IMR-90 (cell line): Measurements from ENCODE around the gene OSBPL8. TPM values are rescaled to one million over a fixed set of nuclear protein-coding genes. Genes with fewer than 3 reads are reported as not detected.

Experiments used
- ATAC-seq: fragments of 200-7000 bp; cut with Tn5 transposase; 2 replicates; pipeline ENCODE4 v1.9.1; 2020; ENCODE audit warnings: low read depth, mild to moderate bottlenecking, moderate library complexity
- BruUV-seq: library from RNA; stranded (reverse); fragments of 400-500 nt; replicated peaks from 2 replicates; lab custom pipeline; 2021; lab: Mats Ljungman, UMichigan
- CTCF ChIA-PET: fragments of 300-600 bp; formaldehyde crosslinking; extraction: SDS; loops from one replicate; lab custom pipeline; 2021; ENCODE audit warnings: antibody characterized with exemption; lab: Yijun Ruan, JAX
- POLR2A ChIA-PET: fragments of 300-600 bp; sonication (Branson Sonifier 250); formaldehyde crosslinking; loops from one replicate; lab custom pipeline; 2022; ENCODE audit warnings: antibody characterized with exemption; ENCODE audit not compliant: unreplicated experiment; lab: Charles Lee
- DNase-seq: peaks from one replicate; pipeline ENCODE4 v3.0.0; 2013
- H2AFZ ChIP-seq: replicated peaks from 2 replicates; pipeline ENCODE3; 2013; ENCODE audit warnings: low read length, mild to moderate bottlenecking; ENCODE audit not compliant: poor library complexity
- H2AK5ac ChIP-seq: 2 replicates; pipeline ENCODE4 v1.6.1; 2013; ENCODE audit warnings: low read depth, low read length, inconsistent platforms
- H2AK9ac ChIP-seq: replicated peaks from 2 replicates; pipeline ENCODE3; 2013; ENCODE audit warnings: mild to moderate bottlenecking, low read depth, low read length, moderate library complexity; ENCODE audit not compliant: poor library complexity
- H2BK120ac ChIP-seq: 2 replicates; pipeline ENCODE4 v1.6.1; 2013; ENCODE audit warnings: low read depth, low read length, inconsistent platforms
- H2BK15ac ChIP-seq: 3 replicates; pipeline ENCODE4 v1.6.1; 2013; ENCODE audit warnings: low read depth, low read length, inconsistent platforms
- H2BK20ac ChIP-seq: 2 replicates; pipeline ENCODE4 v1.6.1; 2013; ENCODE audit warnings: low read depth, mild to moderate bottlenecking, inconsistent platforms, low read length, moderate library complexity
- H2BK5ac ChIP-seq: 2 replicates; pipeline ENCODE4 v1.6.1; 2013; ENCODE audit warnings: mild to moderate bottlenecking, low read depth, low read length, inconsistent platforms; ENCODE audit not compliant: poor library complexity, severe bottlenecking
- H3K14ac ChIP-seq: replicated peaks from 2 replicates; pipeline ENCODE4 v1.6.1; 2013; ENCODE audit warnings: low read depth, low read length, inconsistent platforms
- H3K18ac ChIP-seq: 2 replicates; pipeline ENCODE4 v1.6.1; 2013; ENCODE audit warnings: low read depth, low read length, control low read depth
- H3K23ac ChIP-seq: 2 replicates; pipeline ENCODE4 v1.6.1; 2013; ENCODE audit warnings: low read depth, low read length, inconsistent platforms
- H3K27ac ChIP-seq: 2 replicates; pipeline ENCODE4 v1.5.1; 2013; ENCODE audit warnings: mild to moderate bottlenecking, control low read depth, low read length; ENCODE audit not compliant: insufficient read depth
- H3K27me3 ChIP-seq: 2 replicates; pipeline ENCODE4 v1.6.1; 2013; ENCODE audit warnings: low read length; ENCODE audit not compliant: control insufficient read depth, insufficient read depth
- H3K36me3 ChIP-seq: 2 replicates; pipeline ENCODE4 v1.6.1; 2013; ENCODE audit warnings: low read length, mixed read lengths; ENCODE audit not compliant: control insufficient read depth, insufficient read depth
- H3K4ac ChIP-seq: 2 replicates; pipeline ENCODE4 v1.6.1; 2013; ENCODE audit warnings: low read depth, low read length, inconsistent platforms
- H3K4me1 ChIP-seq: 2 replicates; pipeline ENCODE4 v1.6.1; 2013; ENCODE audit warnings: low read length, mixed read lengths; ENCODE audit not compliant: control insufficient read depth, insufficient read depth
- H3K4me2 ChIP-seq: 2 replicates; pipeline ENCODE4 v1.6.1; 2013; ENCODE audit warnings: low read depth, mild to moderate bottlenecking, control low read depth, low read length, moderate library complexity
- H3K4me3 ChIP-seq: 2 replicates; pipeline ENCODE4 v1.5.1; 2013; ENCODE audit warnings: low read depth, mild to moderate bottlenecking, control low read depth, low read length, moderate library complexity; ENCODE audit not compliant: insufficient read depth
- H3K56ac ChIP-seq: 2 replicates; pipeline ENCODE4 v1.6.1; 2013; ENCODE audit warnings: low read length, inconsistent platforms; ENCODE audit not compliant: insufficient read depth; ENCODE audit errors: extremely low read depth
- H3K79me1 ChIP-seq, 2 experiments: 2 replicates each; pipeline ENCODE4 v1.6.1; 2013; ENCODE audit warnings: low read length in 2 of 2, inconsistent platforms in 1 of 2, low read depth in 1 of 2
- H3K9ac ChIP-seq: 2 replicates; pipeline ENCODE4 v1.6.1; 2013; ENCODE audit warnings: low read depth, low read length, control low read depth
- H3K9me1 ChIP-seq: 2 replicates; pipeline ENCODE4 v1.6.1; 2013; ENCODE audit warnings: low read length, inconsistent platforms; ENCODE audit not compliant: insufficient read depth
- H3K9me3 ChIP-seq: 2 replicates; pipeline ENCODE4 v1.6.1; 2013; ENCODE audit warnings: low read length; ENCODE audit not compliant: control insufficient read depth, insufficient read depth
- H4K20me1 ChIP-seq: 2 replicates; pipeline ENCODE4 v1.6.1; 2013; ENCODE audit warnings: low read length, inconsistent platforms; ENCODE audit not compliant: insufficient read depth
- H4K5ac ChIP-seq: 2 replicates; pipeline ENCODE4 v1.6.1; 2013; ENCODE audit warnings: mild to moderate bottlenecking, low read depth, low read length, control low read depth
- H4K8ac ChIP-seq, 2 experiments: 2 replicates each; pipeline ENCODE4 v1.6.1; 2013; ENCODE audit warnings: low read depth in 2 of 2, low read length in 2 of 2, control low read depth in 1 of 2, inconsistent platforms in 1 of 2
- H4K91ac ChIP-seq: 2 replicates; pipeline ENCODE4 v1.6.1; 2013; ENCODE audit warnings: low read depth, low read length, inconsistent platforms; ENCODE audit not compliant: insufficient read depth
- MXI1 ChIP-seq: IDR thresholded peaks from 2 replicates; pipeline ENCODE4 v1.6.1; 2012; ENCODE audit warnings: low read depth, mild to moderate bottlenecking, low read length, moderate library complexity, borderline replicate concordance
- WGBS, 2 experiments: methylation state at CpG; one replicate each; pipeline versions ENCODE4 v1.1.5 to v1.1.7; 2013; ENCODE audit warnings: missing lambda C conversion rate in 2 of 2; ENCODE audit not compliant: insufficient read length in 1 of 2; ENCODE audit errors: extremely low coverage in 2 of 2; 5-methylcytosine and 5-hydroxymethylcytosine counted together
- dilution Hi-C: fragments of 300-500 bp; cut with HindIII; formaldehyde crosslinking; loops from one replicate; pipeline ENCODE4 v1.14.3; 2018; ENCODE audit warnings: low sequenced_read_pairs; ENCODE audit not compliant: unreplicated experiment
- in situ Hi-C: fragments of 300-500 bp; cut with MboI; formaldehyde crosslinking; loops from 3 replicates; pipeline ENCODE4 v1.14.3; 2019; ENCODE audit warnings: low sequenced_read_pairs, inconsistent platforms, mixed read lengths
- intact Hi-C: fragments of 100-400 bp; cut with micrococcal nuclease; formaldehyde crosslinking; loops from 2 replicates; pipeline ENCODE4 v1.10.0; 2022
- polyA plus RNA-seq, 3 experiments: library from polyadenylated mRNA; depleted of rRNA; stranded (reverse); fragments of >200 nt; gene quantifications; 2 replicates each; pipeline ENCODE4 v1.2.3, GENCODE V29; 2012; ENCODE audit warnings: low replicate concordance in 1 of 3
- total RNA-seq: library from RNA; depleted of rRNA; stranded (reverse); fragments of >200 nt; gene quantifications from 2 replicates; pipeline ENCODE4 v1.2.3, GENCODE V29; 2012
- TF ChIP-seq, protein P1 (sequence below): conservative IDR thresholded peaks from 2 replicates; pipeline ENCODE4 v1.5.1; 2012; ENCODE audit warnings: mild to moderate bottlenecking, low read depth, low read length, improper control_type of control experiment

Gene OSBPL8
- total and polyA plus RNA-seq, 2 of the 4 experiments (the other 2 are of a cell fraction), result 17.8 to 24.2 TPM

DNA sequence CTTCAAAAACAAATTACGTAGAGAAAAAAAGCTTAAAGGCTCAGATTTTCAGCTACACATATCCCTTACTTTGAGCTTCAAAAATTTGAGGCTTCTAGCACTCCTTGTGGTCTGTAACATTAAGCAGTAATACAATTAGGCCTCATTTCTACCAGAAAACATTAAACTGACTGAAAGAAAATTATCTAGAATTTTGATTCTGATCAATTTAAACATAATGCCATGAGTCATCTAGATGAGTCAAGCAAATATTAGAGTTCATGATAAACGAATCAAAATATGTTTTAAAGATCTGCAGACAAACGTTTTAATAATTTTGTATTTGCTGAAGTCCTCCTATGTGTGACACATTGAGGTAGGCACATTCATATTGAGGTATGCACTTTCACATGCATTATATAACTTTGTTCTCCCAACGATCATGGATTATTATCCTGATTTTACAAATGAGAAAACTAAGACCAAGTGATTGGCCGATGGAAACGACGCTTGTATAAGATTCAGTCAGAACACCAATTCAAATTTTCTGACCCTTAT is 4.3 kb downstream of the OSBPL8 start:
- TF ChIP-seq, protein P1, sequence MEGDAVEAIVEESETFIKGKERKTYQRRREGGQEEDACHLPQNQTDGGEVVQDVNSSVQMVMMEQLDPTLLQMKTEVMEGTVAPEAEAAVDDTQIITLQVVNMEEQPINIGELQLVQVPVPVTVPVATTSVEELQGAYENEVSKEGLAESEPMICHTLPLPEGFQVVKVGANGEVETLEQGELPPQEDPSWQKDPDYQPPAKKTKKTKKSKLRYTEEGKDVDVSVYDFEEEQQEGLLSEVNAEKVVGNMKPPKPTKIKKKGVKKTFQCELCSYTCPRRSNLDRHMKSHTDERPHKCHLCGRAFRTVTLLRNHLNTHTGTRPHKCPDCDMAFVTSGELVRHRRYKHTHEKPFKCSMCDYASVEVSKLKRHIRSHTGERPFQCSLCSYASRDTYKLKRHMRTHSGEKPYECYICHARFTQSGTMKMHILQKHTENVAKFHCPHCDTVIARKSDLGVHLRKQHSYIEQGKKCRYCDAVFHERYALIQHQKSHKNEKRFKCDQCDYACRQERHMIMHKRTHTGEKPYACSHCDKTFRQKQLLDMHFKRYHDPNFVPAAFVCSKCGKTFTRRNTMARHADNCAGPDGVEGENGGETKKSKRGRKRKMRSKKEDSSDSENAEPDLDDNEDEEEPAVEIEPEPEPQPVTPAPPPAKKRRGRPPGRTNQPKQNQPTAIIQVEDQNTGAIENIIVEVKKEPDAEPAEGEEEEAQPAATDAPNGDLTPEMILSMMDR, result peak; percentile 6; the same call in 1 of the 2 replicates
- TF ChIP-seq MXI1, result no peak
- no peak overlapping the region for H3K27ac ChIP-seq
- 0 out of 2 replicates have a peak, but pooled peaks cover 2% of the 10 kb centered on the region for H3K4me1 ChIP-seq
- H2BK120ac ChIP-seq, result no peak overlapping the region
- ChIA-PET POLR2A (interaction anchor here (0.6 kb wide), 1 partner anchor 361 kb away, joined by 3 read pairs; no protein-coding TSS in a partner anchor), CTCF (interaction anchor here (1.3 kb wide), 1 partner anchor 31 kb away, joined by 3 read pairs; no protein-coding TSS in a partner anchor)
- no peak overlapping the region for H2BK20ac ChIP-seq
- H3K56ac ChIP-seq, result no peak overlapping the region
- H3K36me3 ChIP-seq, result no peaks in the 10 kb centered on the region
- H3K9ac ChIP-seq, result no peak overlapping the region
- no peak overlapping the region for H3K4me2 ChIP-seq
- in situ Hi-C loops, result no loop called here
- no peak overlapping the region for H3K18ac ChIP-seq
- no peak overlapping the region for H2AK5ac ChIP-seq
- no peak overlapping the region for H2AFZ ChIP-seq
- no peaks in the 10 kb centered on the region for H3K9me3 ChIP-seq
- H3K14ac ChIP-seq, result no peak overlapping the region
- DNase-seq (peak; percentile 11), ATAC-seq (no peak)
- no peak overlapping the region for H4K5ac ChIP-seq
- H3K79me1 ChIP-seq, result peaks cover 16 to 64% of the 10 kb centered on the region in 2 experiments
- BruUV-seq, result no TSS peak
- peaks cover 2% of the 10 kb centered on the region; the same call in 1 of the 2 replicates for H3K9me1 ChIP-seq
- H3K27me3 ChIP-seq, result no peaks in the 10 kb centered on the region
- H3K4ac ChIP-seq, result no peak overlapping the region
- no peak overlapping the region for H4K91ac ChIP-seq
- no peak overlapping the region for H3K23ac ChIP-seq
- intact Hi-C loops, result loop anchor here (5.0 to 10.0 kb wide), 2 partner anchors 83 to 160 kb away; no protein-coding TSS in a partner anchor
- no peak overlapping the region for H2BK5ac ChIP-seq
- peaks cover 14% of the 10 kb centered on the region; the same call in 1 of the 2 replicates for H4K20me1 ChIP-seq
- H2AK9ac ChIP-seq, result no peak overlapping the region
- no peak overlapping the region for H2BK15ac ChIP-seq
- dilution Hi-C loops, result no loop called here
- H4K8ac ChIP-seq, result no peak overlapping the region
- no peak overlapping the region for H3K4me3 ChIP-seq
- no CpG with 5 or more reads among the region's 7 CpGs for WGBS, 2 experiments
